Astrocyte of the cerebellum (primary cell): Measurements from ENCODE around the gene GAB1.

Experiments
- DNase-seq: peaks from one replicate; pipeline ENCODE4 v3.0.0-alpha.2; 2011; ENCODE audit warnings: low read depth
- H3K4me3 ChIP-seq: 2 replicates; pipeline ENCODE4 v1.5.1; 2011; ENCODE audit warnings: mild to moderate bottlenecking, low read depth, low read length, moderate library complexity
- in situ Hi-C: cut with HindIII; loops from 2 replicates; pipeline ENCODE4 v1.10.0; 2017; ENCODE audit warnings: low sequenced_read_pairs
- TF ChIP-seq, protein P1 (sequence below): IDR thresholded peaks from 2 replicates; pipeline ENCODE4 v1.5.1; 2012; ENCODE audit warnings: low read length, low read depth, moderate library complexity, mild to moderate bottlenecking; ENCODE audit errors: missing control alignments

GAB1 gene

DNA sequence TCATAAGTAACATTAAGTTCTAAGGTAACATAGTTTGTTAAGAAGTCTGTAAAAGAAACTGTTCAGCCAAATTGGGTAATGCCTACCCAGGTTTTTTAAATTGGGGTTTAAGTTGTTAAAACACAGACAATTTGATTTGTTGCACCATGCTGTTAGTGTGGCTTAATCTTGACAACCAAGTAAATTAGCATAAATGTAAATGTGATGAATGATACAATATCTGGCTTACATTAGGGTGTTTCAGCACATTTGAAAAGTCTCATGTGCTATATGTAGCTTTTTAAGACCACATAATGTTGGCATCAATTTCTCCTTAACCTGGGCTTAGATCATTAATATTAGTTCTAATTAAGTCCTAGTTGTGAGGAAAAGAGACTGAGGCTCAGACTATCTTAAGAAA, 104.4 kb downstream of the GAB1 start:
- DNase-seq = no peak
- in situ Hi-C loops = no loop called here
- TF ChIP-seq, protein P1, sequence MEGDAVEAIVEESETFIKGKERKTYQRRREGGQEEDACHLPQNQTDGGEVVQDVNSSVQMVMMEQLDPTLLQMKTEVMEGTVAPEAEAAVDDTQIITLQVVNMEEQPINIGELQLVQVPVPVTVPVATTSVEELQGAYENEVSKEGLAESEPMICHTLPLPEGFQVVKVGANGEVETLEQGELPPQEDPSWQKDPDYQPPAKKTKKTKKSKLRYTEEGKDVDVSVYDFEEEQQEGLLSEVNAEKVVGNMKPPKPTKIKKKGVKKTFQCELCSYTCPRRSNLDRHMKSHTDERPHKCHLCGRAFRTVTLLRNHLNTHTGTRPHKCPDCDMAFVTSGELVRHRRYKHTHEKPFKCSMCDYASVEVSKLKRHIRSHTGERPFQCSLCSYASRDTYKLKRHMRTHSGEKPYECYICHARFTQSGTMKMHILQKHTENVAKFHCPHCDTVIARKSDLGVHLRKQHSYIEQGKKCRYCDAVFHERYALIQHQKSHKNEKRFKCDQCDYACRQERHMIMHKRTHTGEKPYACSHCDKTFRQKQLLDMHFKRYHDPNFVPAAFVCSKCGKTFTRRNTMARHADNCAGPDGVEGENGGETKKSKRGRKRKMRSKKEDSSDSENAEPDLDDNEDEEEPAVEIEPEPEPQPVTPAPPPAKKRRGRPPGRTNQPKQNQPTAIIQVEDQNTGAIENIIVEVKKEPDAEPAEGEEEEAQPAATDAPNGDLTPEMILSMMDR = no peak
- H3K4me3 ChIP-seq = no peak overlapping the region

GRCh38 chr4:143441678-143442077, 105.0 kb downstream of the GAB1 start:
- DNase-seq = no peak
- TF ChIP-seq, protein P1 = no peak
- in situ Hi-C loops = no loop called here
- no peak overlapping the region for H3K4me3 ChIP-seq

DNA sequence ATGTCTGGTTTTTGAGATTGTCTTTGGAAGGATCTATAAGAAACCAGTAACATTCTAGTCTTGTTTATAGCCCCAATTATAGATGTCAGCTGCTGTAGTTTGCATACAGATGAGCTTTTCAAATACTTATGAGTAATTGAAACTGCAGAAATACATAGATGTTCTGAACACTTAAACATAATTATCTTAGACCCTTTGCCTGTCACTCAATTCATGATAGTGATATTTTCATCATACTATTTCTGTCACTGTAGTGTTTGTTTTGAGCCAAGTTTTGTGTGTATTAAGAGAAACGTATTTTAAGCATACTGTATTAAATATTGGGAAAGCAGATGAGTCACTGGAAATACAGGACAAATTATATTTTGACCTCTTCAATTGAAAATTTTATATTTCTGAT, 107.1 kb downstream of the GAB1 start:
- no peak overlapping the region for H3K4me3 ChIP-seq
- in situ Hi-C loops = no loop called here
- DNase-seq = no peak
- TF ChIP-seq, protein P1 = no peak

GRCh38 chr4:143451186-143451585, 114.5 kb downstream of the GAB1 start:
- DNase-seq = no peak
- H3K4me3 ChIP-seq = no peak overlapping the region
- in situ Hi-C loops = no loop called here
- TF ChIP-seq, protein P1 = no peak

GRCh38 chr4:143455211-143455610, 118.5 kb downstream of the GAB1 start:
- in situ Hi-C loops = no loop called here
- TF ChIP-seq, protein P1 = no peak
- no peak overlapping the region for H3K4me3 ChIP-seq
- DNase-seq = no peak

DNA sequence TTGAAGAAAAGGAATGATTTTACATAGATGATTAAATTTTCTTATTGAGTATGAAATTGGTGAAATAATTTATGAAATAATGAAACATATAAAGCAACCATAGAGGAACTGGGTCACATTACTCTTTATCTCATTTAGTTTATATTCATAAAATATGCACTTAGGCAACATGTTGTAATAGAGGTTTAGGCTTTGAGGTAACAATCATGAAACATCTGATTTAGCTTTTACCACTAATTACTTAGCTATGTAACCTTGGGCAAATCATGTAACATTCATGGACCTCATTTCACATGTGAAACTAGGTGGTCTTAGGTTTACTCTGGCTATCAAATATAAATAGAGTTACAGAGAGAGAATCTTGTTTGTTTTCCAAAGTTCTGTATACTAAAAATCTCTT, 122.3 kb downstream of the GAB1 start:
- in situ Hi-C loops = no loop called here
- no peak for DNase-seq
- TF ChIP-seq, protein P1 = no peak
- no peak overlapping the region for H3K4me3 ChIP-seq
